Stimulated activated CD8-positive, alpha-beta memory T cell treated with anti-CD3 and anti-CD28 coated beads, Interleukin-12 subunit alpha, Interleukin-12 subunit beta, amount 100 ng/mL, for 24 hours (primary cell): ENCODE data around the gene THAP8.

Source experiments
- DNase-seq: peaks from one replicate; pipeline ENCODE4 v3.0.0-alpha.2; 2020; ENCODE audit errors: extremely low read depth

The THAP8 gene

GRCh38 chr19:36030264-36031148 is 23.6 kb downstream of the THAP8 start:
- no peak for DNase-seq

- DNase-seq, result no peak
Observed at GRCh38 chr19:36028313-36029041, 25.6 kb downstream of the THAP8 start.

- no peak for DNase-seq
Observed at GRCh38 chr19:36027696-36028095, 26.4 kb downstream of the THAP8 start.

GRCh38 chr19:36026091-36026876 is 27.8 kb downstream of the THAP8 start:
- DNase-seq, result no peak

GRCh38 chr19:36025541-36025940 is 28.5 kb downstream of the THAP8 start:
- no peak for DNase-seq

- no peak for DNase-seq
Observed at GRCh38 chr19:36023432-36023831, 30.7 kb downstream of the THAP8 start.

- no peak for DNase-seq
Observed at GRCh38 chr19:36019061-36019670, 34.9 kb downstream of the THAP8 start.

- DNase-seq, result peak; percentile 100
Observed at GRCh38 chr19:36014012-36014924, 39.8 kb downstream of the THAP8 start, which contains the start of gene ALKBH6. Gene ALKBH6 (minus strand): TSS chr19:36014213. CDS start chr19:36013397, 816 bp downstream.

GRCh38 chr19:36013280-36014011 is 40.6 kb downstream of the THAP8 start:
- DNase-seq, result no peak

GRCh38 chr19:36010402-36010801 is 43.7 kb downstream of the THAP8 start:
- DNase-seq, result no peak

- DNase-seq, result no peak
Observed at GRCh38 chr19:36009633-36010379, 44.3 kb downstream of the THAP8 start.

GRCh38 chr19:36009220-36009619 is 44.9 kb downstream of the THAP8 start:
- no peak for DNase-seq

- DNase-seq, result no peak
Observed at GRCh38 chr19:36008336-36008978, 45.6 kb downstream of the THAP8 start, which contains the start of gene SYNE4. Gene SYNE4 (minus strand): TSS chr19:36008813. CDS start chr19:36008681, 132 bp downstream.

GRCh38 chr19:36006955-36007354 is 47.1 kb downstream of the THAP8 start:
- DNase-seq, result no peak

- no peak for DNase-seq
Observed at GRCh38 chr19:36003284-36003683, 50.8 kb downstream of the THAP8 start.

- no peak for DNase-seq
Observed at GRCh38 chr19:36001605-36002004, 52.5 kb downstream of the THAP8 start.

- DNase-seq, result no peak
Observed at GRCh38 chr19:35996777-35997176, 57.3 kb downstream of the THAP8 start.
